ENCODE results near the gene ELMO1.
"Not testable (repeated sequence)": the region's sequence is repeated elsewhere in the genome, so short reads cannot be mapped to it uniquely, and the experiment has no call there.

The ELMO1 gene

GRCh38 chr7:36982766-36983165, 465.9 kb downstream of the ELMO1 start:
- Histone ChIP-seq H3K36me3 (ENCODE audit: control insufficient read depth, insufficient read depth, low read length) (no peaks in the 10 kb centered on the region), H3K9me3 (ENCODE audit: control insufficient read depth, insufficient read depth, low read length) (no peaks in the 10 kb centered on the region), H3K4me1 (ENCODE audit: control insufficient read depth, insufficient read depth, low read length) (peaks cover 3% of the 10 kb centered on the region; the same call in 1 of the 2 replicates), H3K27ac (ENCODE audit: low read length) (no peak overlapping the region), H3K4me3 (ENCODE audit: low read length) (no peak overlapping the region), H3K27me3 (ENCODE audit: control insufficient read depth, insufficient read depth, low read length) (no peaks in the 10 kb centered on the region)
- WGBS (ENCODE audit: insufficient coverage, insufficient read length), result no CpG with 5 or more reads among the region's 3 CpGs
- DNase-seq (ENCODE audit: low read depth, low spot score), result no peak

- no peaks in the 10 kb centered on the region for H3K36me3 ChIP-seq (ENCODE audit: control insufficient read depth, insufficient read depth, low read length)
- no peak overlapping the region for H3K27ac ChIP-seq (ENCODE audit: low read length)
- H3K27me3 ChIP-seq (ENCODE audit: control insufficient read depth, insufficient read depth, low read length), result no peaks in the 10 kb centered on the region
- no peaks in the 10 kb centered on the region for H3K4me1 ChIP-seq (ENCODE audit: control insufficient read depth, insufficient read depth, low read length)
- no CpG with 5 or more reads among the region's 3 CpGs for WGBS (ENCODE audit: insufficient coverage, insufficient read length)
- DNase-seq (ENCODE audit: low read depth, low spot score), result no peak
- H3K4me3 ChIP-seq (ENCODE audit: low read length), result no peak overlapping the region
- no peaks in the 10 kb centered on the region for H3K9me3 ChIP-seq (ENCODE audit: control insufficient read depth, insufficient read depth, low read length)
Observed at GRCh38 chr7:36979810-36980248, 468.8 kb downstream of the ELMO1 start.

GRCh38 chr7:36978461-36978860, 470.2 kb downstream of the ELMO1 start:
- WGBS (ENCODE audit: insufficient coverage, insufficient read length), result no CpG with 5 or more reads among the region's 2 CpGs
- Histone ChIP-seq H3K36me3 (ENCODE audit: control insufficient read depth, insufficient read depth, low read length) (no peaks in the 10 kb centered on the region), H3K4me3 (ENCODE audit: low read length) (no peak overlapping the region), H3K9me3 (ENCODE audit: control insufficient read depth, insufficient read depth, low read length) (no peaks in the 10 kb centered on the region), H3K27ac (ENCODE audit: low read length) (no peak overlapping the region), H3K4me1 (ENCODE audit: control insufficient read depth, insufficient read depth, low read length) (no peaks in the 10 kb centered on the region), H3K27me3 (ENCODE audit: control insufficient read depth, insufficient read depth, low read length) (no peaks in the 10 kb centered on the region)
- no peak for DNase-seq (ENCODE audit: low read depth, low spot score)

- H3K27ac ChIP-seq (ENCODE audit: low read length), result no peak overlapping the region
- H3K4me3 ChIP-seq (ENCODE audit: low read length), result no peak overlapping the region
- no peaks in the 10 kb centered on the region for H3K36me3 ChIP-seq (ENCODE audit: control insufficient read depth, insufficient read depth, low read length)
- no peaks in the 10 kb centered on the region for H3K27me3 ChIP-seq (ENCODE audit: control insufficient read depth, insufficient read depth, low read length)
- no peaks in the 10 kb centered on the region for H3K4me1 ChIP-seq (ENCODE audit: control insufficient read depth, insufficient read depth, low read length)
- no peaks in the 10 kb centered on the region for H3K9me3 ChIP-seq (ENCODE audit: control insufficient read depth, insufficient read depth, low read length)
- no peak for DNase-seq (ENCODE audit: low read depth, low spot score)
Observed at GRCh38 chr7:36977878-36978277, 470.8 kb downstream of the ELMO1 start.

- H3K9me3 ChIP-seq (ENCODE audit: control insufficient read depth, insufficient read depth, low read length); H3K4me3 ChIP-seq (ENCODE audit: low read length); H3K36me3 ChIP-seq (ENCODE audit: control insufficient read depth, insufficient read depth, low read length); DNase-seq (ENCODE audit: low read depth, low spot score); H3K4me1 ChIP-seq (ENCODE audit: control insufficient read depth, insufficient read depth, low read length); H3K27ac ChIP-seq (ENCODE audit: low read length); H3K27me3 ChIP-seq (ENCODE audit: control insufficient read depth, insufficient read depth, low read length): not testable (repeated sequence)
- WGBS (ENCODE audit: insufficient coverage, insufficient read length), result no CpG with 5 or more reads among the region's 28 CpGs
Observed at GRCh38 chr7:36973534-36973933, 475.1 kb downstream of the ELMO1 start.

GRCh38 chr7:36972140-36972518, 476.5 kb downstream of the ELMO1 start:
- no CpG with 5 or more reads among the region's 5 CpGs for WGBS (ENCODE audit: insufficient coverage, insufficient read length)
- H3K27me3 ChIP-seq (ENCODE audit: control insufficient read depth, insufficient read depth, low read length), result no peaks in the 10 kb centered on the region
- no peaks in the 10 kb centered on the region for H3K4me1 ChIP-seq (ENCODE audit: control insufficient read depth, insufficient read depth, low read length)
- no peaks in the 10 kb centered on the region for H3K36me3 ChIP-seq (ENCODE audit: control insufficient read depth, insufficient read depth, low read length)
- no peak overlapping the region for H3K27ac ChIP-seq (ENCODE audit: low read length)
- H3K4me3 ChIP-seq (ENCODE audit: low read length), result no peak overlapping the region
- no peaks in the 10 kb centered on the region for H3K9me3 ChIP-seq (ENCODE audit: control insufficient read depth, insufficient read depth, low read length)
- DNase-seq (ENCODE audit: low read depth, low spot score), result no peak

GRCh38 chr7:36971515-36972139, 477.0 kb downstream of the ELMO1 start:
- DNase-seq (ENCODE audit: low read depth, low spot score), result no peak
- no CpG with 5 or more reads among the region's 9 CpGs for WGBS (ENCODE audit: insufficient coverage, insufficient read length)
- no peak overlapping the region for H3K27ac ChIP-seq (ENCODE audit: low read length)
- H3K36me3 ChIP-seq (ENCODE audit: control insufficient read depth, insufficient read depth, low read length), result no peaks in the 10 kb centered on the region
- H3K27me3 ChIP-seq (ENCODE audit: control insufficient read depth, insufficient read depth, low read length), result no peaks in the 10 kb centered on the region
- H3K4me1 ChIP-seq (ENCODE audit: control insufficient read depth, insufficient read depth, low read length), result no peaks in the 10 kb centered on the region
- H3K4me3 ChIP-seq (ENCODE audit: low read length), result no peak overlapping the region
- H3K9me3 ChIP-seq (ENCODE audit: control insufficient read depth, insufficient read depth, low read length), result no peaks in the 10 kb centered on the region

GRCh38 chr7:36970551-36971514, 477.8 kb downstream of the ELMO1 start:
- H3K4me1 ChIP-seq (ENCODE audit: control insufficient read depth, insufficient read depth, low read length), result no peaks in the 10 kb centered on the region
- H3K27me3 ChIP-seq (ENCODE audit: control insufficient read depth, insufficient read depth, low read length), result no peaks in the 10 kb centered on the region
- no peak overlapping the region for H3K4me3 ChIP-seq (ENCODE audit: low read length)
- H3K36me3 ChIP-seq (ENCODE audit: control insufficient read depth, insufficient read depth, low read length), result no peaks in the 10 kb centered on the region
- no peak for DNase-seq (ENCODE audit: low read depth, low spot score)
- no peaks in the 10 kb centered on the region for H3K9me3 ChIP-seq (ENCODE audit: control insufficient read depth, insufficient read depth, low read length)
- no CpG with 5 or more reads among the region's 5 CpGs for WGBS (ENCODE audit: insufficient coverage, insufficient read length)
- H3K27ac ChIP-seq (ENCODE audit: low read length), result no peak overlapping the region

- H3K4me1 ChIP-seq (ENCODE audit: control insufficient read depth, insufficient read depth, low read length), result no peaks in the 10 kb centered on the region
- no peak overlapping the region for H3K4me3 ChIP-seq (ENCODE audit: low read length)
- no peak for DNase-seq (ENCODE audit: low read depth, low spot score)
Observed at GRCh38 chr7:36969376-36969775, 479.3 kb downstream of the ELMO1 start.

GRCh38 chr7:36967387-36967786, 481.3 kb downstream of the ELMO1 start:
- Histone ChIP-seq H3K27me3 (ENCODE audit: control insufficient read depth, insufficient read depth, low read length) (no peaks in the 10 kb centered on the region), H3K9me3 (ENCODE audit: control insufficient read depth, insufficient read depth, low read length) (no peaks in the 10 kb centered on the region), H3K4me1 (ENCODE audit: control insufficient read depth, insufficient read depth, low read length) (no peaks in the 10 kb centered on the region), H3K4me3 (ENCODE audit: low read length) (no peak overlapping the region), H3K27ac (ENCODE audit: low read length) (no peak overlapping the region), H3K36me3 (ENCODE audit: control insufficient read depth, insufficient read depth, low read length) (no peaks in the 10 kb centered on the region)
- DNase-seq (ENCODE audit: low read depth, low spot score), result peak; percentile 76
- no CpG with 5 or more reads among the region's 4 CpGs for WGBS (ENCODE audit: insufficient coverage, insufficient read length)

More at GRCh38 chr7:36969376-36969775, 479.3 kb downstream of the ELMO1 start:
- H3K27me3 ChIP-seq (ENCODE audit: control insufficient read depth, insufficient read depth, low read length), result no peaks in the 10 kb centered on the region
- H3K27ac ChIP-seq (ENCODE audit: low read length), result no peak overlapping the region
- no peaks in the 10 kb centered on the region for H3K9me3 ChIP-seq (ENCODE audit: control insufficient read depth, insufficient read depth, low read length)
- H3K36me3 ChIP-seq (ENCODE audit: control insufficient read depth, insufficient read depth, low read length), result no peaks in the 10 kb centered on the region

Data from iPS DF 6.9 (cell line).